ENCODE data around the gene CEP192.
"Not testable (repeated sequence)": the region's sequence is repeated elsewhere in the genome, so short reads cannot be mapped to it uniquely, and the experiment has no call there.

Gene CEP192

GRCh38 chr18:13036622-13037320 lies 45.6 kb downstream of the CEP192 start:
- peak; percentile 29 for DNase-seq

- peak; percentile 7 for DNase-seq
Measured at GRCh38 chr18:13039806-13040205, 48.6 kb downstream of the CEP192 start.

GRCh38 chr18:13043066-13043465 lies 51.9 kb downstream of the CEP192 start:
- no peak for DNase-seq

- DNase-seq: peak; percentile 44
Measured at GRCh38 chr18:13048061-13048595, 57.0 kb downstream of the CEP192 start.

GRCh38 chr18:13051159-13051558 lies 60.0 kb downstream of the CEP192 start:
- DNase-seq: no peak

- no peak for DNase-seq
Measured at GRCh38 chr18:13051950-13052349, 60.8 kb downstream of the CEP192 start.

GRCh38 chr18:13054336-13054735 lies 63.2 kb downstream of the CEP192 start:
- DNase-seq: no peak

GRCh38 chr18:13061630-13062189 lies 70.5 kb downstream of the CEP192 start:
- no peak for DNase-seq

GRCh38 chr18:13067124-13067523 lies 76.0 kb downstream of the CEP192 start:
- DNase-seq: no peak

GRCh38 chr18:13067966-13068365 lies 76.8 kb downstream of the CEP192 start:
- no peak for DNase-seq

GRCh38 chr18:13070460-13070859 lies 79.3 kb downstream of the CEP192 start:
- peak; percentile 5 for DNase-seq

GRCh38 chr18:13076886-13077285 lies 85.7 kb downstream of the CEP192 start:
- DNase-seq: no peak

- no peak for DNase-seq
Measured at GRCh38 chr18:13077473-13077872, 86.3 kb downstream of the CEP192 start.

- DNase-seq: not testable (repeated sequence)
Measured at GRCh38 chr18:13078065-13078464, 86.9 kb downstream of the CEP192 start.

GRCh38 chr18:13086906-13087305 lies 95.7 kb downstream of the CEP192 start:
- no peak for DNase-seq

- no peak for DNase-seq
Measured at GRCh38 chr18:13095466-13095865, 104.3 kb downstream of the CEP192 start.

- no peak for DNase-seq
Measured at GRCh38 chr18:13096232-13096631, 105.1 kb downstream of the CEP192 start.

- no peak for DNase-seq
Measured at GRCh38 chr18:13096719-13097118, 105.6 kb downstream of the CEP192 start.

- DNase-seq: not testable (repeated sequence)
Measured at GRCh38 chr18:13098104-13098503, 106.9 kb downstream of the CEP192 start.

GRCh38 chr18:13099113-13099512 lies 108.0 kb downstream of the CEP192 start:
- no peak for DNase-seq

- no peak for DNase-seq
Measured at GRCh38 chr18:13100942-13101658, 109.9 kb downstream of the CEP192 start.

- DNase-seq: no peak
Measured at GRCh38 chr18:13101659-13102197, 110.6 kb downstream of the CEP192 start.

- no peak for DNase-seq
Measured at GRCh38 chr18:13103366-13103765, 112.2 kb downstream of the CEP192 start.

Measured in fibroblast of skin of scalp (primary cell).